H1 (cell line): ENCODE measurements around the gene ALPL. TPM values are rescaled to one million over a fixed set of nuclear protein-coding genes. Genes with fewer than 3 reads are reported as not detected.
A peak's percentile ranks its signal among the peaks of the same experiment; 100 is the strongest.

Experiments used
- ASH2L ChIP-seq: fragments of 200-600, 300-600 bp; sonication (generic); IDR thresholded peaks from one replicate; pipeline ENCODE4 v1.7.1; 2017; ENCODE audit warnings: low read length
- BCL11A ChIP-seq, 2 experiments: IDR thresholded peaks; one replicate each; pipeline ENCODE4 v1.6.1; 2011; ENCODE audit warnings: low read depth in 2 of 2, low read length in 2 of 2, mild to moderate bottlenecking in 2 of 2
- CBX8 ChIP-seq: fragments of 300-800, 300-1000 bp; sonication (generic); IDR thresholded peaks from 2 replicates; pipeline ENCODE4 v1.7.1; 2016; ENCODE audit warnings: low read depth, low read length, borderline replicate concordance
- CHD7 ChIP-seq: fragments of 300-600 bp; sonication (generic); IDR thresholded peaks from 2 replicates; pipeline ENCODE4 v1.7.1; 2012; ENCODE audit warnings: low read length, moderate library complexity, mild to moderate bottlenecking, inconsistent platforms; ENCODE audit not compliant: insufficient replicate concordance
- HDAC6 ChIP-seq: IDR thresholded peaks from one replicate; pipeline ENCODE4 v1.7.1; 2012; ENCODE audit warnings: low read depth, mild to moderate bottlenecking, inconsistent platforms, low read length, moderate library complexity
- RAD21 ChIP-seq, 2 experiments: IDR thresholded peaks in 1 of 2; conservative IDR thresholded peaks in 1 of 2; 2 replicates each; pipeline ENCODE4 v1.6.1; 2011; ENCODE audit warnings: low read depth in 2 of 2, low read length in 2 of 2, improper control_type of control experiment in 1 of 2, inconsistent platforms in 1 of 2, mild to moderate bottlenecking in 1 of 2, moderate library complexity in 1 of 2
- RXRA ChIP-seq: IDR thresholded peaks from 2 replicates; pipeline ENCODE4 v1.6.1; 2011; ENCODE audit warnings: low read depth, mild to moderate bottlenecking, low read length, moderate library complexity; ENCODE audit not compliant: insufficient read depth
- SAP30 ChIP-seq: fragments of 300-600 bp; sonication (generic); IDR thresholded peaks from 2 replicates; pipeline ENCODE4 v1.7.1; 2012; ENCODE audit warnings: low read length, moderate library complexity, mild to moderate bottlenecking, inconsistent platforms; ENCODE audit not compliant: insufficient read depth, insufficient replicate concordance
- SIN3A ChIP-seq, 2 experiments: IDR thresholded peaks in 1 of 2; conservative IDR thresholded peaks in 1 of 2; 2 replicates each; pipeline ENCODE4 v1.6.1; 2011 to 2012; ENCODE audit warnings: low read length in 2 of 2, improper control_type of control experiment in 1 of 2, low read depth in 1 of 2, mild to moderate bottlenecking in 1 of 2
- SP2 ChIP-seq: IDR thresholded peaks from 2 replicates; pipeline ENCODE4 v1.6.1; 2012; ENCODE audit warnings: mild to moderate bottlenecking, low read length, inconsistent platforms
- SP4 ChIP-seq: IDR thresholded peaks from 2 replicates; pipeline ENCODE4 v1.6.1; 2012; ENCODE audit warnings: low read length, inconsistent platforms
- polyA plus RNA-seq, 7 experiments: library from polyadenylated mRNA; depleted of rRNA in 3 of 7; stranded (reverse) in 5 of 7; unstranded in 2 of 7; fragments of >200 nt in 5 of 7; fragments of 200-250 nt in 2 of 7; gene quantifications; 1 replicate in 5 of 7; 2 replicates in 1 of 7; 4 replicates in 1 of 7; pipeline versions ENCODE4 v1.2.1 to v1.2.3, GENCODE V29; 2011 to 2013; ENCODE audit warnings: missing spikeins in 2 of 7, mixed read lengths in 2 of 7
- total RNA-seq: library from RNA; stranded (reverse); fragmentation: NEBNext Ultra II Directional; extraction: Animal tissue kit (Norgen Biotek cat#: 25700); gene quantifications from 2 replicates; pipeline ENCODE4 v1.2.1, GENCODE V29; 2021

Gene ALPL
- total and polyA plus RNA-seq, 2 of the 8 experiments (the other 6 are each of a cell fraction or from before 2014, with no cell fraction given): 175 to 362 TPM

GRCh38 chr1:21510113-21510493 is 880 bp downstream of the ALPL start (continued):
- TF ChIP-seq CHD7 (peak; percentile 45), SAP30 (no peak), RAD21 (IDR thresholded peaks at IDR 0.05 in 1 of 2, conservative IDR thresholded peaks at IDR 0.05 in 1 of 2; ENCODE audit: low read depth in 2 of 2, low read length in 2 of 2) (peak in 1 of 2 experiments; percentile 35; a peak in 1 of 4 replicates), SP4 (peak; percentile 68; the same call in 1 of the 2 replicates), BCL11A (IDR thresholded peaks at IDR 0.05; ENCODE audit: low read depth in 2 of 2, low read length in 2 of 2) (no peak), RXRA (no peak), SIN3A (conservative IDR thresholded peaks at IDR 0.05 in 1 of 2, IDR thresholded peaks at IDR 0.05 in 1 of 2; ENCODE audit: low read depth in 1 of 2, low read length in 2 of 2) (peak in 1 of 2 experiments; percentile 35; a peak in 1 of 4 replicates), CBX8 (no peak), SP2 (no peak), ASH2L (no peak), HDAC6 (no peak)
